ENCODE measurements around the gene DDB1. TPM values are rescaled to one million over a fixed set of nuclear protein-coding genes. Genes with fewer than 3 reads are reported as not detected.

The DDB1 gene
- total and polyA plus RNA-seq, 2 of the 4 experiments (the other 2 are of a cell fraction) = 221 to 412 TPM

- Histone ChIP-seq H4K5ac (ENCODE audit: low read depth, low read length) (peak overlapping the region; percentile 90), H3K23ac (ENCODE audit: low read depth, low read length) (0 out of 2 replicates have a peak overlapping the region, but pooled peaks have one; percentile 7), H3K18ac (ENCODE audit: low read depth, low read length) (peak overlapping the region; percentile 66), H3K9me1 (ENCODE audit: insufficient read depth, low read length) (peaks cover 20% of the 10 kb centered on the region), H4K20me1 (ENCODE audit: insufficient read depth, low read length) (peaks cover 13% of the 10 kb centered on the region; the same call in 1 of the 2 replicates), H3K9ac (ENCODE audit: low read depth, low read length) (no peak overlapping the region; the same call in 1 of the 2 replicates), H3K56ac (ENCODE audit: extremely low read depth, insufficient read depth, low read length) (peak overlapping the region; percentile 19; the same call in 1 of the 2 replicates), H3K9me3 (ENCODE audit: control insufficient read depth, insufficient read depth, low read length) (no peaks in the 10 kb centered on the region), H3K27me3 (ENCODE audit: control insufficient read depth, insufficient read depth, low read length) (peaks cover 2% of the 10 kb centered on the region; the same call in 1 of the 2 replicates), H3K79me1 (ENCODE audit: low read depth in 1 of 2, low read length in 2 of 2) (peaks cover 0 to 17% of the 10 kb centered on the region in 2 experiments; a peak in 2 of 4 replicates), H3K4ac (ENCODE audit: low read depth, low read length) (peak overlapping the region; percentile 67), H2AK9ac (replicated peaks; ENCODE audit: low read depth, low read length, poor library complexity) (peak overlapping the region; percentile 56), H3K36me3 (ENCODE audit: control insufficient read depth, insufficient read depth, low read length) (peaks cover 34% of the 10 kb centered on the region), H2BK120ac (ENCODE audit: low read depth, low read length) (peak overlapping the region; percentile 63; the same call in 1 of the 2 replicates), H2AK5ac (ENCODE audit: low read depth, low read length) (peak overlapping the region; percentile 46; the same call in 1 of the 2 replicates), H3K27ac (ENCODE audit: insufficient read depth, low read length) (peak overlapping the region; percentile 49; the same call in 1 of the 2 replicates), H3K4me3 (ENCODE audit: insufficient read depth, low read depth, low read length) (no peak overlapping the region), H3K4me2 (ENCODE audit: low read depth, low read length) (no peak overlapping the region), H4K91ac (ENCODE audit: insufficient read depth, low read depth, low read length) (peak overlapping the region; percentile 36; the same call in 1 of the 2 replicates), H2BK20ac (ENCODE audit: low read depth, low read length) (peak overlapping the region; percentile 70; the same call in 1 of the 2 replicates), H3K4me1 (ENCODE audit: control insufficient read depth, insufficient read depth, low read length) (peaks cover 16% of the 10 kb centered on the region), H2BK15ac (ENCODE audit: low read depth, low read length) (no peak overlapping the region; the same call in 2 of the 3 replicates), H2BK5ac (ENCODE audit: low read depth, low read length, poor library complexity, severe bottlenecking) (peak overlapping the region; percentile 55), H3K14ac (replicated peaks; ENCODE audit: low read depth, low read length) (peak overlapping the region; percentile 23), H4K8ac (ENCODE audit: low read depth in 2 of 2, low read length in 2 of 2) (peak overlapping the region in 1 of 2 experiments; percentile 64; a peak in 2 of 4 replicates), H2AFZ (replicated peaks; ENCODE audit: low read length, poor library complexity) (no peak overlapping the region)
- POLR2A ChIA-PET (ENCODE audit: unreplicated experiment) = no interaction called here
- DNase-seq (peak; percentile 18), ATAC-seq (ENCODE audit: low read depth) (peak; percentile 10)
- BruUV-seq (replicated peaks) = no TSS peak
- no peak for TF ChIP-seq CTCF (conservative IDR thresholded peaks at IDR 0.05; ENCODE audit: low read depth, low read length)
- whole genome bisulfite sequencing, 2 experiments (ENCODE audit: extremely low coverage in 2 of 2, insufficient read length in 1 of 2) = no CpG with 5 or more reads among the region's 1 CpG
- in situ Hi-C loops (cut with MboI; ENCODE audit: low sequenced_read_pairs) (no loop called here), dilution Hi-C loops (cut with HindIII; ENCODE audit: low sequenced_read_pairs, unreplicated experiment) (no loop called here), intact Hi-C loops (cut with micrococcal nuclease) (no loop called here)
- CTCF ChIA-PET = interaction anchor here (2.7 kb wide), 1 partner anchor 43 kb away, joined by 7 read pairs; no protein-coding TSS in a partner anchor
These were observed 35.6 kb downstream of the DDB1 start for GRCh38 chr11:61297341-61297740.
